Endodermal cell (in vitro differentiated cells): ENCODE measurements around the gene SRXN1. TPM values are rescaled to one million over a fixed set of nuclear protein-coding genes. Genes with fewer than 3 reads are reported as not detected.

Experiments
- DNase-seq: peaks from one replicate; pipeline ENCODE4 v3.0.0-alpha.2; 2017
- H3K27ac ChIP-seq: 2 replicates; pipeline ENCODE4 v1.5.1; 2013; ENCODE audit warnings: mild to moderate bottlenecking, low read depth, low read length, moderate library complexity
- H3K27me3 ChIP-seq: 2 replicates; pipeline ENCODE4 v1.6.1; 2013; ENCODE audit warnings: mild to moderate bottlenecking, low read length, moderate library complexity; ENCODE audit not compliant: insufficient read depth, control insufficient read depth, poor library complexity, severe bottlenecking
- H3K36me3 ChIP-seq: 2 replicates; pipeline ENCODE4 v1.7.0; 2013; ENCODE audit warnings: mild to moderate bottlenecking, low read length, moderate library complexity; ENCODE audit not compliant: control insufficient read depth, insufficient read depth
- H3K4me1 ChIP-seq: one replicate; pipeline ENCODE4 v1.7.0; 2013; ENCODE audit warnings: low read length; ENCODE audit not compliant: control insufficient read depth, insufficient read depth
- H3K4me3 ChIP-seq: 2 replicates; pipeline ENCODE4 v1.5.1; 2013; ENCODE audit warnings: mild to moderate bottlenecking, low read length, moderate library complexity
- H3K9ac ChIP-seq: 2 replicates; pipeline ENCODE4 v1.6.1; 2013; ENCODE audit warnings: mild to moderate bottlenecking, low read length, moderate library complexity; ENCODE audit not compliant: poor library complexity, severe bottlenecking; ENCODE audit errors: extremely low read depth
- H3K9me3 ChIP-seq: 2 replicates; pipeline ENCODE4 v1.6.1; 2013; ENCODE audit warnings: mild to moderate bottlenecking, low read length, moderate library complexity; ENCODE audit not compliant: control insufficient read depth
- H3K27ac Mint-ChIP-seq: 2 replicates; pipeline ENCODE4 v1.8.0; 2020; ENCODE audit warnings: mixed read lengths
- H3K27me3 Mint-ChIP-seq: 2 replicates; pipeline ENCODE4 v1.8.0; 2021; ENCODE audit warnings: mild to moderate bottlenecking, mixed read lengths; ENCODE audit not compliant: insufficient read depth
- H3K36me3 Mint-ChIP-seq: 2 replicates; pipeline ENCODE4 v1.8.0; 2020; ENCODE audit warnings: low read depth, mixed read lengths
- H3K4me1 Mint-ChIP-seq: 2 replicates; pipeline ENCODE4 v1.8.0; 2020; ENCODE audit warnings: mixed read lengths
- H3K4me3 Mint-ChIP-seq: 2 replicates; pipeline ENCODE4 v1.8.0; 2020; ENCODE audit warnings: mild to moderate bottlenecking, moderate library complexity, mixed read lengths
- H3K9me3 Mint-ChIP-seq: 2 replicates; pipeline ENCODE4 v1.8.0; 2020; ENCODE audit warnings: mild to moderate bottlenecking, mixed read lengths
- WGBS, 2 experiments: methylation state at CpG; one replicate each; pipeline versions ENCODE4 v1.1.5 to v1.1.7; 2013; ENCODE audit warnings: missing lambda C conversion rate in 2 of 2, mixed read lengths in 1 of 2; ENCODE audit not compliant: insufficient coverage in 1 of 2, insufficient read length in 1 of 2; 5-methylcytosine and 5-hydroxymethylcytosine counted together
- total RNA-seq, 2 donors: library from RNA; stranded (reverse); fragmentation: NEBNext Ultra II Directional in 1 of 2; extraction: Animal tissue kit (Norgen Biotek cat#: 25700) in 1 of 2; gene quantifications; 2 replicates in 1 of 2; 3 replicates in 1 of 2; pipeline ENCODE4 v1.2.1, GENCODE V29; 2021
- TF ChIP-seq, protein P1 (sequence below): fragments of 200-600 bp; sonication (generic); conservative IDR thresholded peaks from 2 replicates; pipeline ENCODE4 v1.5.0; 2021; ENCODE audit warnings: antibody characterized with exemption, mild to moderate bottlenecking

Gene SRXN1
- total RNA-seq, 2 donors from 2014 or later, result 9.7 to 19.3 TPM

- Histone ChIP-seq H3K4me3 (no peak overlapping the region), H3K9ac (no peak overlapping the region), H3K27me3 (no peaks in the 10 kb centered on the region), H3K9me3 (no peaks in the 10 kb centered on the region), H3K27ac (no peak overlapping the region), H3K4me1 (peaks cover 5% of the 10 kb centered on the region), H3K36me3 (no peaks in the 10 kb centered on the region)
- no peak overlapping the region for H3K4me3 Mint-ChIP-seq
- no peak overlapping the region for H3K27ac Mint-ChIP-seq
- peaks cover 19% of the 10 kb centered on the region for H3K4me1 Mint-ChIP-seq
- H3K36me3 Mint-ChIP-seq, result no peaks in the 10 kb centered on the region
- TF ChIP-seq, protein P1, sequence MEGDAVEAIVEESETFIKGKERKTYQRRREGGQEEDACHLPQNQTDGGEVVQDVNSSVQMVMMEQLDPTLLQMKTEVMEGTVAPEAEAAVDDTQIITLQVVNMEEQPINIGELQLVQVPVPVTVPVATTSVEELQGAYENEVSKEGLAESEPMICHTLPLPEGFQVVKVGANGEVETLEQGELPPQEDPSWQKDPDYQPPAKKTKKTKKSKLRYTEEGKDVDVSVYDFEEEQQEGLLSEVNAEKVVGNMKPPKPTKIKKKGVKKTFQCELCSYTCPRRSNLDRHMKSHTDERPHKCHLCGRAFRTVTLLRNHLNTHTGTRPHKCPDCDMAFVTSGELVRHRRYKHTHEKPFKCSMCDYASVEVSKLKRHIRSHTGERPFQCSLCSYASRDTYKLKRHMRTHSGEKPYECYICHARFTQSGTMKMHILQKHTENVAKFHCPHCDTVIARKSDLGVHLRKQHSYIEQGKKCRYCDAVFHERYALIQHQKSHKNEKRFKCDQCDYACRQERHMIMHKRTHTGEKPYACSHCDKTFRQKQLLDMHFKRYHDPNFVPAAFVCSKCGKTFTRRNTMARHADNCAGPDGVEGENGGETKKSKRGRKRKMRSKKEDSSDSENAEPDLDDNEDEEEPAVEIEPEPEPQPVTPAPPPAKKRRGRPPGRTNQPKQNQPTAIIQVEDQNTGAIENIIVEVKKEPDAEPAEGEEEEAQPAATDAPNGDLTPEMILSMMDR, result no peak
- 96 to 99% methylated on average over 4 of the region's 4 CpGs for WGBS, 2 experiments
- DNase-seq, result no peak
- H3K27me3 Mint-ChIP-seq, result peaks cover 6% of the 10 kb centered on the region
- H3K9me3 Mint-ChIP-seq, result no peaks in the 10 kb centered on the region
Measured at GRCh38 chr20:625360-625932, 27.6 kb downstream of the SRXN1 start.

DNA sequence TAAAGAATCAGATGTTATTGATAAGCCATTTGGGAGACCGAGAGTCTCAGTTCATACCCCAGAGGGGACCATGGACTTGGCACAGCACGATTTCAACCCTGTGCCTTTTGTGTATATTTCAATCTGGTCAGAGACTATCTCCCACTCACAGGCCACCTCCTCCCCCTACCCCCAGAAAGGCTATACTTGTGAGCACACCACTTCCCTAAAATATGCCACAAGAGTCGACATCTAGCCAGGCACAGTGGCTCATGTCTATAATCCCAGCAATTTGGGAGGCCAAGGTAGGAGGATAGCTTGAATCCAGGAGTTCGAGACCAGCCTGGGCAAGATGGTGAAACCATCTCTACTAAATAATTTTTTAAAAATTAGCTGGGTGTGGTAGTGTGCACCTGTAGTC, 29.3 kb downstream of the SRXN1 start:
- H3K4me3 Mint-ChIP-seq, result no peak overlapping the region
- H3K4me1 ChIP-seq, result peaks cover 5% of the 10 kb centered on the region
- no peak overlapping the region for H3K4me3 ChIP-seq
- TF ChIP-seq, protein P1, result no peak
- no peak for DNase-seq
- peaks cover 19% of the 10 kb centered on the region for H3K4me1 Mint-ChIP-seq
- no peak overlapping the region for H3K27ac Mint-ChIP-seq
- no peaks in the 10 kb centered on the region for H3K9me3 Mint-ChIP-seq
- H3K36me3 ChIP-seq, result no peaks in the 10 kb centered on the region
- H3K27ac ChIP-seq, result no peak overlapping the region
- H3K36me3 Mint-ChIP-seq, result no peaks in the 10 kb centered on the region
- no peak overlapping the region for H3K9ac ChIP-seq
- H3K27me3 Mint-ChIP-seq, result peaks cover 12% of the 10 kb centered on the region
- H3K9me3 ChIP-seq, result no peaks in the 10 kb centered on the region
- H3K27me3 ChIP-seq, result no peaks in the 10 kb centered on the region
- 89 to 100% methylated on average over 2 to 3 of the region's 4 CpGs for WGBS, 2 experiments

- Mint-ChIP-seq H3K27me3 (peaks cover 9% of the 10 kb centered on the region), H3K4me3 (no peak overlapping the region), H3K4me1 (peaks cover 19% of the 10 kb centered on the region), H3K9me3 (peaks cover 5% of the 10 kb centered on the region), H3K27ac (no peak overlapping the region), H3K36me3 (no peaks in the 10 kb centered on the region)
- TF ChIP-seq, protein P1, result no peak
- H3K36me3 ChIP-seq, result no peaks in the 10 kb centered on the region
- no peaks in the 10 kb centered on the region for H3K27me3 ChIP-seq
- no peak overlapping the region for H3K4me3 ChIP-seq
- peaks cover 6% of the 10 kb centered on the region for H3K9me3 ChIP-seq
- H3K4me1 ChIP-seq, result peaks cover 5% of the 10 kb centered on the region
- no peak overlapping the region for H3K27ac ChIP-seq
- peak; percentile 74 for DNase-seq
- 20 to 30% methylated on average over 2 to 4 of the region's 4 CpGs for WGBS, 2 experiments
- no peak overlapping the region for H3K9ac ChIP-seq
Measured at GRCh38 chr20:623021-623420, 30.0 kb downstream of the SRXN1 start.
